OCI-LY1 (cell line): ENCODE measurements around the gene RBMS1.

Experiments used
- H2AFZ ChIP-seq: fragments of 200-600 bp; sonication (generic), shearing (Covaris generic); 2 replicates; pipeline ENCODE4 v1.6.0; 2014; ENCODE audit warnings: antibody characterized with exemption, mild to moderate bottlenecking, low read length
- H3F3A ChIP-seq: fragments of 200-600 bp; sonication (generic), shearing (Covaris generic); 2 replicates; pipeline ENCODE4 v1.6.0; 2014; ENCODE audit warnings: mild to moderate bottlenecking, antibody characterized with exemption, low read length, moderate library complexity; ENCODE audit not compliant: insufficient read depth
- H3K27ac ChIP-seq: fragments of 200-600 bp; sonication (generic); 2 replicates; pipeline ENCODE4 v1.5.1; 2014; ENCODE audit warnings: low read length, mixed run types, mild to moderate bottlenecking, low read depth; ENCODE audit not compliant: poor library complexity, severe bottlenecking
- H3K27me3 ChIP-seq: fragments of 200-600 bp; sonication (generic); 2 replicates; pipeline ENCODE4 v1.6.0; 2014; ENCODE audit warnings: antibody characterized with exemption, mild to moderate bottlenecking, low read length, moderate library complexity; ENCODE audit not compliant: insufficient read depth
- H3K36me3 ChIP-seq: fragments of 200-600 bp; sonication (generic); 2 replicates; pipeline ENCODE4 v1.6.1; 2014; ENCODE audit warnings: mild to moderate bottlenecking, antibody characterized with exemption, low read length, moderate library complexity, mixed read lengths; ENCODE audit not compliant: insufficient read depth
- H3K4me1 ChIP-seq: fragments of 200-600 bp; sonication (generic); 2 replicates; pipeline ENCODE4 v1.5.1; 2014; ENCODE audit warnings: mild to moderate bottlenecking, low read length, moderate library complexity; ENCODE audit not compliant: insufficient read depth, severe bottlenecking
- H3K4me2 ChIP-seq: fragments of 200-600 bp; sonication (generic), shearing (Covaris generic); 2 replicates; pipeline ENCODE4 v1.6.1; 2014; ENCODE audit warnings: low read length
- H3K4me3 ChIP-seq: fragments of 200-600 bp; sonication (generic); 2 replicates; pipeline ENCODE4 v1.5.1; 2014; ENCODE audit warnings: low read length, low read depth, mild to moderate bottlenecking, mixed read lengths; ENCODE audit not compliant: poor library complexity, severe bottlenecking
- H3K79me2 ChIP-seq: fragments of 200-600 bp; shearing (Covaris generic); 2 replicates; pipeline ENCODE4 v1.6.1; 2016; ENCODE audit warnings: mixed run types, low read length, mixed read lengths; ENCODE audit not compliant: insufficient read depth
- H3K9ac ChIP-seq: fragments of 200-600 bp; sonication (generic), shearing (Covaris generic); 2 replicates; pipeline ENCODE4 v1.6.1; 2014; ENCODE audit warnings: mild to moderate bottlenecking, low read length, mixed read lengths
- H3K9me2 ChIP-seq: fragments of 200-600 bp; sonication (generic), shearing (Covaris generic); 2 replicates; pipeline ENCODE4 v1.6.1; 2014; ENCODE audit warnings: low read depth, mild to moderate bottlenecking, low read length, mixed read lengths
- H3K9me3 ChIP-seq: fragments of 200-600 bp; shearing (Covaris generic); 2 replicates; pipeline ENCODE4 v1.6.1; 2014; ENCODE audit warnings: low read length, mixed read lengths
- H4K20me1 ChIP-seq: fragments of 200-600 bp; sonication (generic), shearing (Covaris generic); 2 replicates; pipeline ENCODE4 v1.6.0; 2016; ENCODE audit warnings: mild to moderate bottlenecking, low read length; ENCODE audit not compliant: insufficient read depth
- CTCF ChIP-seq: fragments of 200-600 bp; sonication (generic), shearing (Covaris generic); IDR thresholded peaks from 2 replicates; pipeline ENCODE4 v1.5.1; 2017; ENCODE audit warnings: mild to moderate bottlenecking, antibody characterized with exemption, low read length, moderate library complexity, mixed read lengths
- EZH2 ChIP-seq: fragments of 200-600 bp; sonication (generic), shearing (Covaris generic); IDR thresholded peaks from 2 replicates; pipeline ENCODE4 v1.8.0; 2017; ENCODE audit warnings: borderline replicate concordance, mixed run types, mild to moderate bottlenecking, antibody characterized with exemption, low read length, moderate library complexity, mixed read lengths

Gene RBMS1

GRCh38 chr2:160298960-160299359 lies 194.6 kb downstream of the RBMS1 start:
- Histone ChIP-seq H3F3A (no peaks in the 10 kb centered on the region), H3K36me3 (no peaks in the 10 kb centered on the region), H2AFZ (no peak overlapping the region), H3K4me2 (no peak overlapping the region), H3K9ac (no peak overlapping the region), H3K79me2 (no peaks in the 10 kb centered on the region), H3K9me2 (no peaks in the 10 kb centered on the region), H3K4me1 (no peaks in the 10 kb centered on the region), H4K20me1 (no peaks in the 10 kb centered on the region), H3K4me3 (no peak overlapping the region), H3K27ac (no peak overlapping the region), H3K27me3 (no peaks in the 10 kb centered on the region), H3K9me3 (no peaks in the 10 kb centered on the region)
- no peak for TF ChIP-seq CTCF
- no peak for TF ChIP-seq EZH2

- Histone ChIP-seq H3K79me2 (no peaks in the 10 kb centered on the region), H3K27ac (no peak overlapping the region), H3K4me1 (no peaks in the 10 kb centered on the region), H3K36me3 (no peaks in the 10 kb centered on the region), H3K4me3 (no peak overlapping the region), H2AFZ (no peak overlapping the region), H4K20me1 (no peaks in the 10 kb centered on the region), H3K27me3 (no peaks in the 10 kb centered on the region), H3F3A (no peaks in the 10 kb centered on the region), H3K9ac (no peak overlapping the region), H3K4me2 (no peak overlapping the region), H3K9me3 (no peaks in the 10 kb centered on the region), H3K9me2 (no peaks in the 10 kb centered on the region)
- TF ChIP-seq CTCF (no peak), EZH2 (no peak)
Measured at GRCh38 chr2:160295519-160296207, 197.9 kb downstream of the RBMS1 start.

- Histone ChIP-seq H3K4me1 (no peaks in the 10 kb centered on the region), H3K9ac (no peak overlapping the region), H3K4me2 (no peak overlapping the region), H2AFZ (no peak overlapping the region), H3K79me2 (no peaks in the 10 kb centered on the region), H3K4me3 (no peak overlapping the region), H3K27ac (no peak overlapping the region), H3K27me3 (no peaks in the 10 kb centered on the region), H3K36me3 (no peaks in the 10 kb centered on the region), H3K9me2 (no peaks in the 10 kb centered on the region), H3F3A (no peaks in the 10 kb centered on the region), H4K20me1 (no peaks in the 10 kb centered on the region), H3K9me3 (no peaks in the 10 kb centered on the region)
- TF ChIP-seq CTCF (no peak), EZH2 (no peak)
Measured at GRCh38 chr2:160294889-160295288, 198.7 kb downstream of the RBMS1 start.
